Breast epithelium (tissue), 4 donors: ENCODE data around the gene PTPRN2. TPM values are rescaled to one million over a fixed set of nuclear protein-coding genes. Genes with fewer than 3 reads are reported as not detected.

Source experiments
- DNase-seq, 2 donors: peaks; one replicate each; pipeline ENCODE4 v3.0.0-alpha.2; 2019; ENCODE audit warnings: low spot score in 2 of 2
- H3K27ac ChIP-seq, 2 donors: fragments of 200-600 bp; sonication (generic) in 1 of 2; one replicate each; pipeline ENCODE4 v1.5.1; 2016 to 2019; ENCODE audit warnings: mild to moderate bottlenecking in 1 of 2
- H3K27me3 ChIP-seq, 2 donors: fragments of 200-600 bp; sonication (generic) in 1 of 2; one replicate each; pipeline versions ENCODE4 v1.5.1 to v1.6.0; 2017 to 2019; ENCODE audit warnings: control low read depth in 1 of 2, mild to moderate bottlenecking in 1 of 2
- H3K36me3 ChIP-seq: fragments of 200-600 bp; one replicate; pipeline ENCODE4 v1.5.1; 2019
- H3K4me1 ChIP-seq, 2 donors: fragments of 200-600 bp; sonication (generic); one replicate each; pipeline ENCODE4 v1.5.1; 2016 to 2019; ENCODE audit warnings: control low read depth in 1 of 2
- H3K4me3 ChIP-seq, 3 donors: fragments of 200-600 bp; sonication (generic); 1 replicate in 2 of 3; 2 replicates in 1 of 3; pipeline ENCODE4 v1.5.1; 2016 to 2019; ENCODE audit warnings: mild to moderate bottlenecking in 3 of 3, moderate library complexity in 2 of 3
- H3K9me3 ChIP-seq, 2 donors: fragments of 200-600 bp; sonication (generic) in 1 of 2; one replicate each; pipeline ENCODE4 v1.5.1; 2016 to 2019; ENCODE audit warnings: control low read depth in 1 of 2
- POLR2A ChIP-seq: fragments of 450-650 bp; IDR thresholded peaks from one replicate; pipeline ENCODE4 v1.6.1; 2016; ENCODE audit warnings: antibody characterized with exemption, mild to moderate bottlenecking, moderate library complexity
- POLR2AphosphoS5 ChIP-seq, 3 donors: sonication (generic); formaldehyde crosslinking; IDR thresholded peaks; one replicate each; pipeline ENCODE4 v1.6.1; 2017; ENCODE audit warnings: antibody characterized with exemption in 3 of 3
- intact Hi-C: fragments of 100-400 bp; cut with DNase I; formaldehyde crosslinking; loops from one replicate; pipeline ENCODE4 v1.15.1; 2023; ENCODE audit warnings: low total_unique reads
- total RNA-seq, 3 donors: library from RNA; depleted of rRNA; stranded (reverse); fragments of >200 nt; gene quantifications; one replicate each; pipeline ENCODE4 v1.1.0, GENCODE V29; 2016
- TF ChIP-seq, protein P1 (sequence below), 3 donors: fragments of 450-650 bp; IDR thresholded peaks; one replicate each; pipeline ENCODE4 v1.5.1; 2016 to 2017; ENCODE audit warnings: antibody characterized with exemption in 3 of 3, mild to moderate bottlenecking in 3 of 3, moderate library complexity in 3 of 3

The PTPRN2 gene
- total RNA-seq, 3 donors from 2014 or later: 1.6 to 2.2 (median 2.2) TPM

DNA sequence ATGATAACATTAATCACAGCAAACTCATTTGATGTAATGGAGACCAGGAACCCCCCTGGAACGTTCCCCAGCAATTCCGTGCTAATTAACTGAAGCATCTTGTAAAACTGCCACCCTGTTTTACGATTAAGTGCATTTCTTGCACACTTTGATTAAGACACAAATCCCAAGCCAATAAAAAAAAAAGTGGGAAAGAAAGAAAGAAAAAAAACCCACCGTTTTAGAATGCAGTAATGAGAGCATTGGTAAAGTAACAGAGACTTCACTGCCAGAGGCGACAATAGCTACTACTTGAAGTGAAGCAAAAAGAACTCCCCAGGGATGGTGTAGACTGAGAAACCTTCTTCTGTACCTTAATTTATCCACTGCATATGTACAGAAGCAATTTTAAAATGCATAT lies 616.1 kb downstream of the PTPRN2 start:
- H3K9me3 ChIP-seq: peaks cover 15 to 47% of the 10 kb centered on the region in 2 donors
- intact Hi-C loops: no loop called here

DNA sequence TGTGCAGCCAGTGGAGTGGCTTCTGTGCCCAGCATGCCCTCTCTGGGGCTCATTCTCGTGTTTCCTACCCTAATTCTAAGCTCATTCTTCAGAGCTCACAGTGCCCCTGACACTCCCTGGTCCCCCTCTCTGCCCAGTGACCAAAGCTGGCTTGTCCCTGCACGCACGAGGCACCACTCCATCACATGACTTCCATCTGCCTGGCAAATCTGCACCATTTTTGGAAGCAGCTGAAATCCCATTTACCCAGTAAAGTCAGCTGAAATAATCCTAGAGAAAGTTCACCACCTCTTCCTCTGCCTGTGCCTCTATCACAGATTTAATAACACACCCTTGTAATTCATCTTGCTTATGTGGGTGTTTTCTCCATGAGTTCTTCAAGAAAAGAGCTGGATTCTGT lies 616.9 kb downstream of the PTPRN2 start:
- intact Hi-C loops: no loop called here

More for the DNA sequence above, 616.1 kb downstream of the PTPRN2 start:
- no peaks in the 10 kb centered on the region for H3K36me3 ChIP-seq
- no peaks in the 10 kb centered on the region for H3K27me3 ChIP-seq
- no peak overlapping the region for H3K4me3 ChIP-seq
- no peak for DNase-seq
- no peaks in the 10 kb centered on the region for H3K4me1 ChIP-seq
- TF ChIP-seq POLR2AphosphoS5 (IDR thresholded peaks at IDR 0.05): no peak
- TF ChIP-seq, protein P1, sequence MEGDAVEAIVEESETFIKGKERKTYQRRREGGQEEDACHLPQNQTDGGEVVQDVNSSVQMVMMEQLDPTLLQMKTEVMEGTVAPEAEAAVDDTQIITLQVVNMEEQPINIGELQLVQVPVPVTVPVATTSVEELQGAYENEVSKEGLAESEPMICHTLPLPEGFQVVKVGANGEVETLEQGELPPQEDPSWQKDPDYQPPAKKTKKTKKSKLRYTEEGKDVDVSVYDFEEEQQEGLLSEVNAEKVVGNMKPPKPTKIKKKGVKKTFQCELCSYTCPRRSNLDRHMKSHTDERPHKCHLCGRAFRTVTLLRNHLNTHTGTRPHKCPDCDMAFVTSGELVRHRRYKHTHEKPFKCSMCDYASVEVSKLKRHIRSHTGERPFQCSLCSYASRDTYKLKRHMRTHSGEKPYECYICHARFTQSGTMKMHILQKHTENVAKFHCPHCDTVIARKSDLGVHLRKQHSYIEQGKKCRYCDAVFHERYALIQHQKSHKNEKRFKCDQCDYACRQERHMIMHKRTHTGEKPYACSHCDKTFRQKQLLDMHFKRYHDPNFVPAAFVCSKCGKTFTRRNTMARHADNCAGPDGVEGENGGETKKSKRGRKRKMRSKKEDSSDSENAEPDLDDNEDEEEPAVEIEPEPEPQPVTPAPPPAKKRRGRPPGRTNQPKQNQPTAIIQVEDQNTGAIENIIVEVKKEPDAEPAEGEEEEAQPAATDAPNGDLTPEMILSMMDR (IDR thresholded peaks at IDR 0.05): no peak
- TF ChIP-seq POLR2A: no peak
- no peak overlapping the region for H3K27ac ChIP-seq

GRCh38 chr7:157969995-157970394 lies 617.6 kb downstream of the PTPRN2 start:
- Histone ChIP-seq H3K27ac (no peak overlapping the region), H3K4me3 (no peak overlapping the region), H3K4me1 (no peaks in the 10 kb centered on the region), H3K27me3 (no peaks in the 10 kb centered on the region), H3K36me3 (no peaks in the 10 kb centered on the region), H3K9me3 (peaks cover 15 to 35% of the 10 kb centered on the region in 2 donors)
- TF ChIP-seq POLR2A: no peak
- TF ChIP-seq, protein P1 (IDR thresholded peaks at IDR 0.05): no peak
- intact Hi-C loops: no loop called here
- DNase-seq: no peak

More for the DNA sequence above, 616.9 kb downstream of the PTPRN2 start:
- no peak for DNase-seq
- Histone ChIP-seq H3K9me3 (peaks cover 15 to 43% of the 10 kb centered on the region in 2 donors), H3K4me3 (no peak overlapping the region), H3K4me1 (no peaks in the 10 kb centered on the region), H3K27ac (no peak overlapping the region), H3K27me3 (no peaks in the 10 kb centered on the region), H3K36me3 (no peaks in the 10 kb centered on the region)
- TF ChIP-seq POLR2AphosphoS5 (IDR thresholded peaks at IDR 0.05): no peak
- no peak for TF ChIP-seq POLR2A
- TF ChIP-seq, protein P1 (IDR thresholded peaks at IDR 0.05): no peak

DNA sequence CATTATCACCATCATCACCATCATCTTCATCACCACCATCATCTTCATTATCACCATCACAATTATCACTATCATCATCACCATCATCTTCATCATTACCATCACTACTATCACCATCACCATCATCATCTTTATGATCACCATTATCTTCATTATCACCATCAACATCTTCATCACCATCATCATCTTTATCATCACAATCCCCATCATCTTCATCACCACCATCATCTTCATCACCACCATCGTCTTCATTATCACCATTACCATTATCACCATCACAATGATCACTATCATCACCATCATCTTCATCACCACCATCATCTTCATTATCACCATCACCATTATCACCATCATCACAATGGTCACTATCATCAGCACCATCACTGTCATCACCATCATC lies 621.1 kb downstream of the PTPRN2 start:
- peaks cover 0 to 7% of the 10 kb centered on the region in 2 donors for H3K27me3 ChIP-seq
- TF ChIP-seq POLR2AphosphoS5 (IDR thresholded peaks at IDR 0.05): no peak
- TF ChIP-seq, protein P1 (IDR thresholded peaks at IDR 0.05): no peak
- TF ChIP-seq POLR2A: no peak

GRCh38 chr7:157964521-157964920 lies 623.1 kb downstream of the PTPRN2 start:
- DNase-seq: no peak
- H3K4me1 ChIP-seq: no peaks in the 10 kb centered on the region
- H3K27ac ChIP-seq: no peak overlapping the region
- TF ChIP-seq POLR2A (no peak), POLR2AphosphoS5 (IDR thresholded peaks at IDR 0.05) (no peak)
- TF ChIP-seq, protein P1 (IDR thresholded peaks at IDR 0.05): no peak
- H3K27me3 ChIP-seq: peaks cover 0 to 7% of the 10 kb centered on the region in 2 donors
- H3K36me3 ChIP-seq: no peaks in the 10 kb centered on the region
- intact Hi-C loops: no loop called here
- no peak overlapping the region for H3K4me3 ChIP-seq
- H3K9me3 ChIP-seq: peaks cover 0 to 1% of the 10 kb centered on the region in 2 donors

More for the DNA sequence above, 621.1 kb downstream of the PTPRN2 start:
- Histone ChIP-seq H3K4me1 (no peaks in the 10 kb centered on the region), H3K27ac (no peak overlapping the region), H3K4me3 (no peak overlapping the region), H3K36me3 (no peaks in the 10 kb centered on the region), H3K9me3 (peaks cover 0 to 12% of the 10 kb centered on the region in 2 donors)
- no peak for DNase-seq
- intact Hi-C loops: no loop called here
